IMR-90 (cell line): ENCODE results near the gene MTF2.

ENCODE experiments used
- POLR2A ChIP-seq: IDR thresholded peaks from 2 replicates; pipeline ENCODE4 v1.6.1; 2012; ENCODE audit warnings: mild to moderate bottlenecking, low read depth, low read length
- RAD21 ChIP-seq: IDR thresholded peaks from 2 replicates; pipeline ENCODE4 v1.6.1; 2012; ENCODE audit warnings: low read length, improper control_type of control experiment
- RFX5 ChIP-seq: IDR thresholded peaks from 2 replicates; pipeline ENCODE4 v1.8.0; 2012; ENCODE audit warnings: low read depth, mild to moderate bottlenecking, low read length, moderate library complexity
- TF ChIP-seq, protein P1 (sequence below): conservative IDR thresholded peaks from 2 replicates; pipeline ENCODE4 v1.5.1; 2012; ENCODE audit warnings: mild to moderate bottlenecking, low read depth, low read length, improper control_type of control experiment

GRCh38 chr1:93081716-93082115 is 2.6 kb downstream of the MTF2 start:
- no peak for TF ChIP-seq RAD21
- TF ChIP-seq RFX5: no peak
- TF ChIP-seq, protein P1, sequence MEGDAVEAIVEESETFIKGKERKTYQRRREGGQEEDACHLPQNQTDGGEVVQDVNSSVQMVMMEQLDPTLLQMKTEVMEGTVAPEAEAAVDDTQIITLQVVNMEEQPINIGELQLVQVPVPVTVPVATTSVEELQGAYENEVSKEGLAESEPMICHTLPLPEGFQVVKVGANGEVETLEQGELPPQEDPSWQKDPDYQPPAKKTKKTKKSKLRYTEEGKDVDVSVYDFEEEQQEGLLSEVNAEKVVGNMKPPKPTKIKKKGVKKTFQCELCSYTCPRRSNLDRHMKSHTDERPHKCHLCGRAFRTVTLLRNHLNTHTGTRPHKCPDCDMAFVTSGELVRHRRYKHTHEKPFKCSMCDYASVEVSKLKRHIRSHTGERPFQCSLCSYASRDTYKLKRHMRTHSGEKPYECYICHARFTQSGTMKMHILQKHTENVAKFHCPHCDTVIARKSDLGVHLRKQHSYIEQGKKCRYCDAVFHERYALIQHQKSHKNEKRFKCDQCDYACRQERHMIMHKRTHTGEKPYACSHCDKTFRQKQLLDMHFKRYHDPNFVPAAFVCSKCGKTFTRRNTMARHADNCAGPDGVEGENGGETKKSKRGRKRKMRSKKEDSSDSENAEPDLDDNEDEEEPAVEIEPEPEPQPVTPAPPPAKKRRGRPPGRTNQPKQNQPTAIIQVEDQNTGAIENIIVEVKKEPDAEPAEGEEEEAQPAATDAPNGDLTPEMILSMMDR: no peak
- no peak for TF ChIP-seq POLR2A
